GM18870 (cell line): Measurements from ENCODE around the gene MRPL20.
A peak's percentile ranks its signal among the peaks of the same experiment; 100 is the strongest.
"Not testable (repeated sequence)": the region's sequence is repeated elsewhere in the genome, so short reads cannot be mapped to it uniquely, and the experiment has no call there.

Source experiments
- ATAC-seq: cut with Tn5 transposase; IDR thresholded peaks from one replicate; pipeline ENCODE4 v1.9.1; 2021; ENCODE audit warnings: moderate library complexity; ENCODE audit not compliant: unreplicated experiment

Gene MRPL20

GRCh38 chr1:1411626-1412025 lies 4.5 kb upstream of the MRPL20 start:
- no peak for ATAC-seq

GRCh38 chr1:1410238-1410637 lies 3.1 kb upstream of the MRPL20 start:
- not testable (repeated sequence) for ATAC-seq

GRCh38 chr1:1407636-1408318 lies 684 bp upstream of the MRPL20 start:
- peak; percentile 28 for ATAC-seq

GRCh38 chr1:1406101-1406820 lies 832 bp downstream of the MRPL20 start:
- no peak for ATAC-seq

GRCh38 chr1:1403653-1404052 lies 3.4 kb downstream of the MRPL20 start:
- ATAC-seq: no peak

- ATAC-seq: not testable (repeated sequence)
These were observed 4.1 kb downstream of the MRPL20 start for GRCh38 chr1:1402901-1403392.

- ATAC-seq: no peak
These were observed 4.8 kb downstream of the MRPL20 start for GRCh38 chr1:1402072-1402900.

- no peak for ATAC-seq
These were observed 5.6 kb downstream of the MRPL20 start for GRCh38 chr1:1401457-1402010.

- no peak for ATAC-seq
These were observed 6.3 kb downstream of the MRPL20 start for GRCh38 chr1:1400576-1401456.

GRCh38 chr1:1399872-1400575 lies 7.1 kb downstream of the MRPL20 start:
- ATAC-seq: no peak

GRCh38 chr1:1399187-1399871 lies 7.8 kb downstream of the MRPL20 start, which contains the start of gene CCNL2:
Gene CCNL2 (minus strand): TSS chr1:1399335. CDS start chr1:1399306, 29 bp downstream.
- peak; percentile 72 for ATAC-seq

GRCh38 chr1:1398677-1399186 lies 8.4 kb downstream of the MRPL20 start:
- ATAC-seq: no peak

- no peak for ATAC-seq
These were observed 9.1 kb downstream of the MRPL20 start for GRCh38 chr1:1397839-1398523.

- ATAC-seq: no peak
These were observed 11.9 kb downstream of the MRPL20 start for GRCh38 chr1:1395166-1395565.

- ATAC-seq: no peak
These were observed 13.0 kb downstream of the MRPL20 start for GRCh38 chr1:1394116-1394515.

- no peak for ATAC-seq
These were observed 13.7 kb downstream of the MRPL20 start for GRCh38 chr1:1393428-1393827.

- ATAC-seq: no peak
These were observed 14.1 kb downstream of the MRPL20 start for GRCh38 chr1:1393014-1393413.

GRCh38 chr1:1391225-1391624 lies 15.9 kb downstream of the MRPL20 start:
- no peak for ATAC-seq
